Activated CD8-positive, alpha-beta memory T cell treated with anti-CD3 and anti-CD28 coated beads, Interleukin-2, amount 50 U/mL, for 24 hours (primary cell): ENCODE results near the gene TST.

Experiments used
- DNase-seq: peaks from one replicate; pipeline ENCODE4 v3.0.0-alpha.2; 2020; ENCODE audit errors: extremely low read depth

The TST gene

DNA sequence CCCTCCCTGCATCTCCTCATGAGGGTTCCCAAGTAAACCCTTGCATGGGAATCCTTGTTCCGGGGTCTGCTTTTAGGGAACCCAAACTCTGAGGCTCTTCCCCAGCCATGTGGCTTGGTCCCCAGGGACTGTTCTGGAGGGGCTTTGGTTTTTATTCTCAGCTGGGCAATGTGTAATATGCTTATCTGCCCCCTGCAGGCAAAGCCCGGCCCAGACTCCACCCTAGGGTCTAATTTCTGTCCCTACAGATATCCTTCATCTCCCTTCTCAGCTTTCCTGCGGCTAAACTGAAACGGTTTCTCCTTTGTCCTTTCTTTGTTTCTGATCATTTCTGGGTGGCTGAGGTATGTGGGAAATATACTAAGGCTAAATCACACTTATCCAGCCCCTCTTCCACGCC is 37.1 kb downstream of the TST start:
- DNase-seq, result no peak

DNA sequence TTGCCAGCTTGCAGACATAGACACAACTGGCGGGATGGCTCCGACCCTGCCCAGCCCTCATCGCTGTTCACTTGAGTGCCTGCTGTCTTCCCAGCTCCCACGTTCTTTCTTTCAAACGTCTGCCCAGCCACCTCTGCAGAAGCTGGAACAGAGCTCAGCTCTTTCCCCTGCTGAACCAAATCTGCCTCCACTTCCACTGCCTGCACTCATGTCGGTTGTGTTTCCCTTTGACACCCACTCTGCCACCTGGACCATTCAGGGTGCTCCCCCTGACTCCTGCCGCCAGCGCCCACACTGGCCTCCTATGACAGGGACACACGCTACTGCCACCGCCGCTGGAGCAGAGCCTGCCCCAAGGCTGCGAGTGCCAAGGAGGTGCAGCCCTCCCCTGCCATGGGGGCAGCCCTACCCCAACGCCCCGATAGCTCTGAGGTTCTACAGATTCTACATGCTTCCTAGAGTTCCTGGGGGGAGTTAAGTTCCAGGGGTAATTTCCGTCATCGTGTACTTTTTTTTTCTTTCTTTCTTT is 37.9 kb downstream of the TST start:
- DNase-seq, result no peak

DNA sequence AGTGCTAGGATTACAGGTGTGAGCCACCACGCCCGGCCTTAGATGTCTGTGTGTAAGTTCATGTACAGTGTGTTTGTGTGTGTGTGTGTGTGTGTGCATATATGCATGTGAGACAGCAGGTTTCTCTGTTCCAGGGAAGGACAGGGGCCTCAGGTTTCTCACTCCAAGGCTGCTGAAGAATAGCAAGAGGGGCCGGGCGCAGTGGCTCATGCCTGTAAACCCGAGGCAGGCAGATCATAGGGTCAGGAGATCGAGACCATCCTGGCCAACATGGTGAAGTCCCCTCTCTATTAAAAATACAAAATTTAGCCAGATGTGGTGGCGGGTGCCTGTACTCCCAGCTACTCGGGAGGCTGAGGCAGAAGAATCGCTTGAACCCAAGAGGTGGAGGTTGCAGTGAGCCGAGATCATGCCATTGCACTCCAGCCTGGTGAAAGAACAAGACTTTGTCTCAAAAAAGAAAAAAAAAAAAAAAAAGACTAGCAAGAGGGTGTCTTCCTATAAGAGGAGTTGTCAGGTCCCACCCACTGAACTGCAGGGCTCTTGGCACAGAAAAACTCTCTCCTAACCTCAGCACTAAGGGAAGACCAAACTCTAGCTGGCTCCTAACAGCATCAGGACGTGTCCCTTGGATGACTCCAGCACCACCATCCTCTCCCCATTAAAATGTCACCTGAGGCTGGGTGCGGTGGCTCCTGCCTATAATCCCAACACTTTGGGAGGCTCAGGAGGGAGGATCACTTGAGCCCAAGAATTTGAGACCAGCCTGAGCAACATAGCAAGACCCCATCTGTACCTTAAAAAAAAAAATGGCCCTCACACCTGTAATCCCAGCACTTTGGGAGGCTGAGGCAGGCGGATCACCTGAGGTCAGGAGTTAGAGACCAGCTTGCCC is 40.0 kb downstream of the TST start:
- DNase-seq, result no peak

DNA sequence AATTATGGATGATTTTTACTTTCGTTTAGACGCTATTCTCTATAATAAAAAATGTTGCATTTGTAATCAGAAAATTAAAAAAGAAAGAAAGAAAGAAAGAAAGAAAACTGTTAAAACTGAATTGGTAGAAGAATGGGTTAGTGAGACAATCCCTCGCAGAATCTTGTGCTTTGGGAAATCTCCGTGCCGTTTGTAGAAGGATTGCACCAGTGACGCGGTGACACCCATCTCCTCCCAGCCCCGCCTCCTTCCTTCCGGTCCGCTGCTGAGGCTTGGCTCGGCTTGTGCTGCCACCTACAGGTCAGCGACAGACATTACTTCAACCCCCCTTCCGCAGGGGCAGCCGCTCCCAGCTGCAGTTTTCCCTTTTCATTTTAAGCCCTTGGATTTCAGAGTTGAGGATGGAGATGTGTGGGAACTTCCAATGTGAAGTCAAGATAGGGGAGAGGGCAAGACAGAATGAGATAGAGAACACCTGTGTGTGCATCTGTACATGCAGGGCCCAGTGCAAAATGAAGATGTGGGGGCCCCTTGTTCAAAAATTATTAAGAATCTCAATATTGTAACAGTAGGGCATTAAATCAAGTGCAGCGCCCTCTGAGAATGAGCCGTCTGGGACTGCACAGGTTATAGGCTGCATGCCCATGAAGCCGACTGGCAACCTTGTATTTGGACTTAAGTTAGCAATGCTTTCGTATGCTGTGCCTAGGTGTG is 41.1 kb downstream of the TST start:
- DNase-seq, result peak; percentile 75

DNA sequence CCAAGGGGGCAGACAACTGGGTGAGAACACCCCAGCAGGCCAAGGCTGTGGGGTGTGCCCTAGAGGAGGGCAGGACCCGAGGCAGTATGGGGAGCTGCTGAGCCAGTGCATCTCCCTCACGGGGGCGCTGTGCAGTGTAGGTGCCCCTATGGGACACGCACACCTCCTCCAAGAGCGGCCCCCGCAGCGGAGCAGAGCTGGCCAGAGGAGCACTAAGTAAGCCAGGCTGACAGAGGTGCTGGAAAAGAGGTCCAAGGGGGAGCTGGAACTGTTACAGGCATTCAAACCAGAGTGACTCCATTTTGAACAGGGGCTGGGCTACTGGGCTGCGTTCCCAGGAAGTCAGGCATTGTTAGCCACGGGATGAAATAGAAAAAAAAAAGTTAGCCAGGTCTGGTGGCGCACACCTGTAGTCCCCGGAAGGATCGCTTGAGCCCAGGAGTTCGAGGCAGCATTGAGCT is 41.8 kb downstream of the TST start:
- DNase-seq, result peak; percentile 44

DNA sequence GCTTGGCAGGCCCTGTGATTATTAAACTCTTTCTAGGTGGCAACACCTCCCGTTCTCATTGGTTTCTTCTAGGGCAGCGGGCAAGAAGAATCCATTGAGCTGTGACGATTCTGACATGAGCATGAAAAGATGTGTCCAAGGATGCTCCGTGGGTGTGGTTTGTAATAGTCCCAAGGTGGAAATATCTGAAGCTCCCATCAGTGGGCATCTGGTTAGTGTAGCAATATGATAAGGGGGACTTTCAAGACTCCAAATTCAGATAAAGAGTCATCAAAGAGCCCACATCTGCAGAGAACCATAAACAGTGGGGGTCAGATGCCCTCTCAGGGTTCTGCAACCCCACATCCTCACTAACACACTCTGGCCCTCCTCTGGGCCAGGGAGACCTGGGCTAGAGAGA is 42.6 kb downstream of the TST start:
- DNase-seq, result no peak

DNA sequence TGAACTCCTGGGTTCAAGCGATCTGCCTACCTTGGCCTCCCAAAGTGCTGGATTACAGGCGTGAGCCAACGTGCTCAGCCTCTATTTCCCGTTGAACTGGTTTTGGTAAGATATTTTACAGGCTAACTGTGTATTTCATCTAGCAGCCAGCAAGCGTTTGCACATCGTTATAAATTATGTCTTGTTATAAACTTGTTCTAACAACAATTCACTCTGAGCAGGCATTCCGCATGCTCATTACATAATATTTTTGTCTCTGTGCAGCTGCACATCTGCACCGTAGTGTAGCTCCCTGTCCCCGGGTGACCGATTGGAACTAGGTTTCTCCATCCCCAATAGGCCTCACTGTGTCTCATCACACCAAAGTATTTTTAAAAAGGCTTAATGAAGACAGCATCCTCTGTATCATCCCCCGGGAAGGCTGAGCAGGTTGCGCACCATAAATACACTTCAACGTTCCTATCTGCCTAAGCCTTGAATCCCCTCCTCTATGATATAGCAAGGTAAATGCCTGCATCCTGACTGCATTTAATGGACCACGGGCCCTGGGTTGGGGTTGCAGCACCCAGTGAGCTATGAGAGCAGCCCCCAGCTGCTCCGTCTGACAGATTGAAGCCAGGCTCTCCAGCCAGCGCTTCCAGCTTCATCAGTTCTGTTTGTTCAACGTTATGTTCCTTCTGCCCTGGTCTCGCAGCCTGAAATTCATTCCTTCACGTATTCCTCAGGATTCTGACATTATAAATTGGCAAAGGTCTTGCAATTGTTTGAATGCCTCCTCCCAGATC is 47.7 kb downstream of the TST start:
- no peak for DNase-seq

DNA sequence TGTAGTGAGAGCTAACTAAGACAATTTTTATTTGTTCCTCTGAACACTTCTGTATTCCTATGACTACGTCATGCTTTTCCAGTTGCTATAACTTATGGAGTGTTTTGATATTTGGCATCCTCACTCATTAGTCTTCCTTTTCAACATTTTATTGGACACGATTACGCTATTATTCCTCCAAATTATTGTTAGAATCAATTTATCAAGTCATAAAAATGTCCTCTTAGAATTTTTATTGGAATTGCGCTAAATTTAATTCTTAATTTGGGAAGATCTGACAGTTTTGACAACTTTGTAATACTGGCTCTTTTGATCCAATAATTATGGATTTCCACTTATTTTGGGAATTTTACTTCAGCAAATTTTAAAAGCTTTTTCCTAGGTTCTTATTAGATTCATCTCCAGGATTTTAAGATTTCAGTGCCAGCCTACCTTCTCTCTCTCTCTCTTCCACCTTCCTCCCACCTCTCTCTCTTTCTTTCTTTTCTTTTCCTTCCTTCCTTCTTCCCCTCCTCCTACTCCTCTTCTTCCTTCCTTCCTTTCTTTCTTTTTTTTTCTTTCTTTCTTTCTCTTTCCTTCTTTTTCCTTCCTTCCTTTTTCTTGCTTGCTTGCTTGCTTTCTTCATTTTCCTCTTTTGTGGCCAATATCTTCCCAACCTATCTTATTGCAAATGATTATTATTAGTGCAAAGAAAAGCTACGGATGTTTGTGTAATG is 50.8 kb downstream of the TST start:
- DNase-seq, result no peak

DNA sequence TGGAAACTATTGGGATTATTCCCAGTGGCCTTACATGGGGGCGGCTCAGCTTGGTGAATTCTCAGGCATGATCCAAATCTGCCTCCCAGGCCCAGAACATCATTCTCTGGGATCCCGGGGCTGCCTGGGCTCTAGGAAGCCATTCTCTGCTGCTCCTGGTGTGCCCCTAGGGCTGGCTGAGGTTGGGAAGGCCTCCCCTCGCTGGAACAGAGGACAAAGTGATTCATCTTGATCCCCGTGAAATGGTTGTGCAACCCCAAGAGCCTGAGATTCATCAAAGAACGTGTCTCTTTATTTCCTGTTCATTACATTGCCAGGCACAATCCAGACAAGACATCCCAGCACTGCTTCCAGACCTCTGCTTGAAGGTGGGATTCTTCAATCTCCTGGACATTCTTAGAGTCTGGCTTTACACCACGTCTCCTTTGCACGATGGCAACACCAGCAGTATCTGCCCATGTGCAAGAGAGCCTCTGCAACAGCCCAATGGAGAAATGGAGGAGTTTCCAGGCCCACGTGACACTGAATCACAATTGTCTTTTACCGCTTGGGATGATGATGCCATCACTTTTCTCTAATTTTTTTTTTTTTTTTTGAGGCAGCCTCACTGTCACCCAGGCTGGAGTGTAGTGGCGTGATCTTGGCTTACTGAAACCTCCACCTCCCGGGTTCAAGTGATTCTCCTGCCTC is 52.3 kb downstream of the TST start:
- no peak for DNase-seq

DNA sequence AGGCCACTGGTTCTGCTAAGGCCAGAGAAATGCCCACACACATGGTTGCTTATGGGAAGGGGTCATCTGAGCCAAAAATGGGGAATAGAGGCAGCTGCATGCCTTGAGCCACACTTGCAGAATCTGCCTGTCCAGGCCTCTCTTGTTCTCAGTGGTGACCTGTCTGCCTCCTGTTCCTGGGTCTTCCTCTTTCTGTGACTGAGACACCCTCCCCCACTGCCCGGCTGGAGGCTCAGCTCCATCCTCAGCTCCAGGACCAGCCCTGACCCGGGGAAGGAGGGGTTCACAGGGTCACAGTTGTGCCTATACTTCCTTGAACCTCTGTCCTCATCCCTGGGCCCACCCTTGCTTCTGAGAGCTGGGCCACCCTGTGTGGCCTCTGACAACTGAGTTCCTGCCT is 53.6 kb downstream of the TST start:
- no peak for DNase-seq

DNA sequence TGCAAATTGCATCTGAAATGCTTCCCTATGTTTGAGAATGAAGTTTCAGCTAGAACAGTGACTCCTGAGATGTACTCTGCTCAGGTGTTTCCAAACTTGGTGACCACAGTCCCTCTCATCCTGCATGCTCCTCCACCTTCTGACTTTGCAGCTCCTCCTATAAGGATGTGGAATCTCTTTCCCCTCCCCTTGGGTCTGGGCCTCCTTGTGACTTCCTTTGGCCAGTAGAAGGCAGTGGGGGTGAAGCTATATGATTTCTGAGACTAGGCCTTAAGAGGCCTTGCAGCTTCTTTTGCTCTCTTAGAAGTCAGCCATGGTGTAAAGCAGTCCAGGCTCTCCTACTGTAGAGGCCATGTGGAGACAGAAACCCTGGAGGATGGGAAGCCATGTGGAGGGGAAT is 55.1 kb downstream of the TST start:
- DNase-seq, result no peak

DNA sequence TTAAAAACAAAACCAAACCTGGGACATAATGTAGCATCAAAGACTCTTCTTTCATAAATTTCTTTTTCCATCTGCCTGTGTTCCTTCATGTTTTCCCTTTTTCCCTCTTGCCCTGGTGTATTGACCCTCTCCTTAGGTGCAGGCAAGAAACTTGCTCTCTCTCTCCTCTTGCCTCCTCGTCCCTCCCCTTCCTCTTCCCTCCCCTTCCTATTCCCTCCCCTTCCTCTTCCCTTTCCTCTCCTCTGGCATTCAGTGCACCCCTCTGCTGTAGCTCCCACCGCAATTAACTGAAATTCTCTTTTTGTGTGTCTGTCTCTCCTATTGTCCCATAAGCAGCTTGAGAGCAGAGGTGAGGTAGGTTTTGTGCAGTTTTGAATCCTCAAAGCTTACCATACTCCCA is 55.9 kb downstream of the TST start:
- no peak for DNase-seq

DNA sequence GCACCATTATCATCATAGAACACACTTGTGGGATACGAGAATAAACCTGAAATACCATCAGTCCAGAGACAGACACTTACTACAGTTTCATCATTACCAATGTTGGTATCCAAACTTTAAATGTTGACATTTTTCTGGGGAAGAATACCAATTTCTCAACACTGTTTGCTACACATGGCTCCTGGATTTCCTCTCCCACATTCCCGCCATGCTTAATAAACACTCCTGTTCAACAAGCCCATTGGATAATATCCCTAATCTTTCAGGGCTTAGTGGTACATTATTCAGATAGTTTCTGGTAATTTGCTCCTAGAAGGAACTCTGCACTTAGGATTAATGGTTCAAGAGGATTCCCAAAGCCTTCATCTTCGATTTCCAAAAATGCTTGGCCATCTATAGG is 57.6 kb downstream of the TST start:
- no peak for DNase-seq
